ENCODE data around the gene MAGOH. TPM values are rescaled to one million over a fixed set of nuclear protein-coding genes. Genes with fewer than 3 reads are reported as not detected.
A peak's percentile ranks its signal among the peaks of the same experiment; 100 is the strongest.

The MAGOH gene
- polyA plus RNA-seq, 1 donor (not counting 4 experiments of a cell fraction or from before 2014, with no cell fraction given): 104 TPM

GRCh38 chr1:53237638-53238037 is 680 bp downstream of the MAGOH start:
- Histone ChIP-seq H3K4me3 (ENCODE audit: control insufficient read depth in 2 of 3, extremely low read depth in 1 of 3, insufficient read depth in 2 of 3, low read depth in 1 of 3, low read length in 3 of 3) (peak overlapping the region; percentile 77 to 93 (median 77)), H4K20me1 (ENCODE audit: control insufficient read depth, extremely low read depth, insufficient read depth, low read length) (no peaks in the 10 kb centered on the region), H3K4me1 (ENCODE audit: control insufficient read depth, extremely low read depth, insufficient read depth, low read length) (peaks cover 14% of the 10 kb centered on the region), H3K27ac (ENCODE audit: control insufficient read depth, insufficient read depth, low read length) (peak overlapping the region; percentile 82), H2AFZ (ENCODE audit: control insufficient read depth, low read length) (no peak overlapping the region), H3K36me3 (ENCODE audit: control insufficient read depth in 2 of 2, extremely low read depth in 1 of 2, insufficient read depth in 2 of 2, low read length in 2 of 2) (peaks cover 6 to 13% of the 10 kb centered on the region in 2 experiments), H3K27me3 (ENCODE audit: control insufficient read depth, extremely low read depth, insufficient read depth, low read length) (no peaks in the 10 kb centered on the region), H3K9me3 (ENCODE audit: control insufficient read depth, low read depth, low read length) (no peaks in the 10 kb centered on the region), H3K9ac (ENCODE audit: control insufficient read depth, extremely low read depth, insufficient read depth, low read length) (peak overlapping the region; percentile 86), H3K9me1 (ENCODE audit: control insufficient read depth, extremely low read depth, insufficient read depth, low read length) (no peaks in the 10 kb centered on the region), H3K4me2 (ENCODE audit: control insufficient read depth, extremely low read depth, insufficient read depth, low read depth, low read length) (peak overlapping the region; percentile 84), H3K79me2 (ENCODE audit: control insufficient read depth, insufficient read depth, low read length) (peaks cover 26% of the 10 kb centered on the region)
- DNase-seq (ENCODE audit: low read depth, low spot score) (no peak), FAIRE-seq (no peak)
- TF ChIP-seq CTCF (optimal IDR thresholded peaks at IDR 0.05 in 1 of 3, IDR thresholded peaks at IDR 0.05 in 1 of 3, conservative IDR thresholded peaks at IDR 0.05 in 1 of 3; ENCODE audit: extremely low read depth in 1 of 3, insufficient read depth in 2 of 3, low read length in 3 of 3): no peak
- no peak for TF ChIP-seq EZH2 (IDR thresholded peaks at IDR 0.05; ENCODE audit: low read length)
- dilution Hi-C loops (cut with MboI; ENCODE audit: extremely low pct_ligation_motif_present, low sequenced_read_pairs): no loop called here

GRCh38 chr1:53220962-53221286 is 17.4 kb downstream of the MAGOH start:
- FAIRE-seq (no peak), DNase-seq (ENCODE audit: low read depth, low spot score) (no peak)
- dilution Hi-C loops (cut with MboI; ENCODE audit: extremely low pct_ligation_motif_present, low sequenced_read_pairs): no loop called here
- no peaks in the 10 kb centered on the region for H4K20me1 ChIP-seq (ENCODE audit: control insufficient read depth, extremely low read depth, insufficient read depth, low read length)
- peaks cover 12% of the 10 kb centered on the region for H3K4me1 ChIP-seq (ENCODE audit: control insufficient read depth, extremely low read depth, insufficient read depth, low read length)
- no peaks in the 10 kb centered on the region for H3K27me3 ChIP-seq (ENCODE audit: control insufficient read depth, extremely low read depth, insufficient read depth, low read length)
- H3K4me2 ChIP-seq (ENCODE audit: control insufficient read depth, extremely low read depth, insufficient read depth, low read depth, low read length): peak overlapping the region; percentile 92
- TF ChIP-seq CTCF (optimal IDR thresholded peaks at IDR 0.05 in 1 of 3, IDR thresholded peaks at IDR 0.05 in 1 of 3, conservative IDR thresholded peaks at IDR 0.05 in 1 of 3; ENCODE audit: extremely low read depth in 1 of 3, insufficient read depth in 2 of 3, low read length in 3 of 3) (no peak), EZH2 (IDR thresholded peaks at IDR 0.05; ENCODE audit: low read length) (no peak)
- peaks cover 10% of the 10 kb centered on the region for H3K79me2 ChIP-seq (ENCODE audit: control insufficient read depth, insufficient read depth, low read length)
- H2AFZ ChIP-seq (ENCODE audit: control insufficient read depth, low read length): peak overlapping the region; percentile 97
- peak overlapping the region; percentile 92 for H3K27ac ChIP-seq (ENCODE audit: control insufficient read depth, insufficient read depth, low read length)
- peaks cover 0 to 6% of the 10 kb centered on the region in 2 experiments for H3K36me3 ChIP-seq (ENCODE audit: control insufficient read depth in 2 of 2, extremely low read depth in 1 of 2, insufficient read depth in 2 of 2, low read length in 2 of 2)
- no peaks in the 10 kb centered on the region for H3K9me1 ChIP-seq (ENCODE audit: control insufficient read depth, extremely low read depth, insufficient read depth, low read length)
- H3K9me3 ChIP-seq (ENCODE audit: control insufficient read depth, low read depth, low read length): no peaks in the 10 kb centered on the region
- peak overlapping the region; percentile 95 for H3K9ac ChIP-seq (ENCODE audit: control insufficient read depth, extremely low read depth, insufficient read depth, low read length)
- peak overlapping the region; percentile 74 to 86 (median 81) for H3K4me3 ChIP-seq (ENCODE audit: control insufficient read depth in 2 of 3, extremely low read depth in 1 of 3, insufficient read depth in 2 of 3, low read depth in 1 of 3, low read length in 3 of 3)
